ENCODE results near the gene STIM1.
"Not testable (repeated sequence)": the region's sequence is repeated elsewhere in the genome, so short reads cannot be mapped to it uniquely, and the experiment has no call there.

Gene STIM1

DNA sequence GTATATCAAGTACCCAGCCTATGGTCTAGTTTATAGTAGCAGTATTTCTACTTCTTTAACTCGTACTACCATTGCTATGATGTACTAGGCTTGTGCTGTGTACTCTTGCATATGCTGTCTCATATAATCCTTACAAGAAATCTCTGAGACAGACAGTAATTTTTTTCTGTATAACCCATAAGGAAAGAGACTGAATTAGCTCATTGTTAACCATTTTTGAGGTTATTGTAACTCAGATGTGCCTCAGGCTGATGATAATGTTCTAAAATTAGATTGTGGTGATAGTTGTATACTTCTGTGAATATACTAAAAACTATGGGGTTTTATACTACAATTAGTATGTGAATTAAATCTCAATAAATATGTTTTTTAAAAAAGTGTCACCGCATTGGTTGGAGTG lies 127.0 kb downstream of the STIM1 start:
- no peak for DNase-seq (ENCODE audit: low read depth, low spot score)

DNA sequence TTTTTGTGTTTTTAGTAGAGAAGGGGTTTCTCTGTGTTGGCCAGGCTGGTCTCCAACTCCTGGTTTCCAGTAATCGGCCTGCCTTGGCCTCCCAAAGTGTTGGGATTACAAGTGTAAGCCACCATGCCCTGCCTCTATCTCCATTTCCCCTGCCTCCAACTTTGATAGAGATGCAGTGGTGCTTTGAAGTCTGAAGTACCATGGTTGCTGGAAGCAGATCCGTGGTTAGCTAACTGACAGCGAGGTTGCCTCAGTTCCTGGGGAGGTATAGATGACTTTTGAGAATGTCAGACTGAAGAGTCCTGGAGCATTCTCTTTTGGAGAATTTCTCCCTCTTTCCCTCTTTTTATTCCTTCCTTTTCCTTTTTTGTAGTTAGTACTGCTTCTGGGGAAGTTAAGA lies 127.6 kb downstream of the STIM1 start:
- no peak for DNase-seq (ENCODE audit: low read depth, low spot score)

DNA sequence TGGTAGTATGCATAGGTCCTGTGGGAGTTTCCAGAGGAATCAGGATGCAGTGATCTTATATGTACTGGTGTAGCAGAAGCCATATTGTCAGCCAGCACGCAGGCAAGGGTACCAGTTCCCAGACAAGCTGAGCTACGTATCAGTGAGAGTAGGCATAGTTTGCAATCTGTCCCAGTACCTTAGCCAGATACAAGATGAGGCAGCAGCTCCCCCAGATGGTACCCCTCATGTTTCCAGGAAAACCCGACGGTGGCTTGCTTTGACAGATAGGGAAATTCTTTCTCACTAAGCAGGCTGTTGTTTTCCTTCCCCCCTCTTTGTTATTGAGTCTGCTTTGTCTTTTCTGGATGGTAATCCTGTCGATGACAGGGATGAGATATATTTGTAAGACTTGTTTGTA lies 129.4 kb downstream of the STIM1 start:
- DNase-seq (ENCODE audit: low read depth, low spot score), result no peak

DNA sequence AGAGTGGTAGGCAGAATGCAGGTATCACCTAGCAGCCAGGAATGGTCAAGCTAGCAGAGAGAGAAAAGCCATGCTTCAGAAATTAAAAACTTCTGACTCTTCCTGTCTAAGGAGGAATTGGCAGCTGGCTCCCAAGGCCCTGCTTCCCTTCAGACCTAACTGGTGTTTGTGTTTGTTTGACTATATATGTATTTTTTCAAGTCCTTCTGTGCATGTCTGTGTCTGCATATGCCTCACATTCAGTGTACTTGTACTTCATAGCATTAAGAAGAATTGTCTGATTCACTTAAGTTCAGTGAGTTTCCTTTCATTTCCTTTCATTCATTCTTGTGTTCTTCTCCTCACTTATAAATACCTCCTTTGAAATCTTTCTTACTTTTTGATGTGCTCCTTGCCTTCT lies 130.2 kb downstream of the STIM1 start:
- no peak for DNase-seq (ENCODE audit: low read depth, low spot score)

DNA sequence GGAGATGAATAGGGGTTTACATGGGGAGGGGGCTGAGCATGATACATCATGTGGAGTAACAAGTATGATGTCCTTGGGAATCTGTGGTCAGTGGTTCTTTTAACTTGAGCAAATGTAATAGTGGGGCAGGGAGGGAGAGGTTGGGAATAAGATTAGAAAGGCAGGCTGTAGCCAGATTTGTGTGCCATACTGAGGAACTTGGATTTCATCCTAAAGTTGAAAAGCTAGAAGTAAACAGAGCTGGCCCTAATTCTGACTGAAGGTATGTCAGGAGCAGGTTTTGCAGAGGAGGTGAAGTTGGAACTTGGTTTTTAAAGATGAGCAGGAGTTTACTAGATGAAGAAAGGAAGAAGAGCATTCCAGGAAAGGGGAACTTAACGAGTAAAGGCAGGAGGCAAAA lies 130.8 kb downstream of the STIM1 start:
- no peak for DNase-seq (ENCODE audit: low read depth, low spot score)

DNA sequence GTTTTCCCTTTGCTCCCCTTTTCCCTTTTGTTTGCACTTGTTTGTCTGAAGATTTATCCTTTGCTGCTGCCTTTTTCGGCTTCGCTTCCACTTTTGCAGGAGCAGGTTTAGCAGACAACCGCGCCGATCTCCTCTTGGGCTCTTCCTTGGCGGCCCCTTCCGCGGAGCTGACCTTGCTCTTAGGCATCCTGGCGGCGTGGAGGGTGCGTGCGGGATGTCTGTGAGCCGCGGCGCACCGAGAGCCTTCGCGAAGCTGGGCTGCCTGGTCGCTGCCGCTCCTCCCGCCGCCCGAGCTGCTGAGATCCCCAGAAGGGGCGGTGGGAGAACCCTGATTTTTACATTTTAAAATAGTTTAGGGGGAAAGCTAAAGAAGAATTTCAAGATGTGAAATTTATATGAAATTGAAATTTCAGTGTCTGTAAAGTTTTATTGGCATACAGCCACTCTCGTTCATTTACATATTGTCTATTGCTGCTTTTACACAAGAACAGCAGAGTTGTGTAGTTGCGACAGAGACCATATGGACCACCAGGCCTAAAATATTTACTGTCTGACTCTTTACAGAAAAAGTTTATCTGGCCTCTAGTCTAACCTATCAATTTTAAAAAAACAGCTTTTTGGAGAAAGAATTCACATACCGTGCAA lies 133.9 kb downstream of the STIM1 start:
- DNase-seq (ENCODE audit: low read depth, low spot score), result no peak

DNA sequence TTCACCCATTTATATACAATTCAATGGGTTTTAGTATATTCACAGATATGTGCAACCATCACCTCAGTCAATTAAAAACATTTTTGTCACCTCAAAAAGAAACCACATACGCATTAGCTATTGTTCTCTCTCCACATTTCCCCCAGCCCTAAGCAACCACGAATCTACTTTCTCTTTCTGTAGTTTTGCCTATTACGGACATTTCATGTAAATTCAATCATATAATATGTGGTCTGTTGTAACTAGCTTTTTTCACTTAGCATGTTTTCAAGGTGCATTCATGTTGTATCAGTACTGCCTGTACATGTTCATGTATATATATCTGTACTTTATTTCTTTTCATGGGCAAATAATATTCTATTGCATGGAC lies 134.4 kb downstream of the STIM1 start:
- no peak for DNase-seq (ENCODE audit: low read depth, low spot score)

DNA sequence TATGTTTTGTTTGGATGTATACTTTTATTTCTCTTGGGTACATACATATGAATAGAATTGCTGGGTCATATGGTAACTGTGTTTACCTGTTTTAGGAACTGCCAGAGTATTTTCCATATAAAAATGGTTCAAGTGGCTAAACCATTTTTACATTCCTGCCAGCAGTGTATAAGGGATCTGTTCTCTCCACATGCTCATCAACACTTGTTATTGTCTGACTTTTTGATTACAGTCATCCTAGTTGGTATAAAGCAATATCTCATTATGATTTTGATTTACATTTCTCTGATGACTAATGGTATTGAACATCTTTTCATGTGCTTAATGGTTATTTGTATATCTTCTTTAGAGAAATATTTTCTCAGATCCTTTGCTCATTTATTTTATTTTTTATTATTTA lies 134.9 kb downstream of the STIM1 start:
- no peak for DNase-seq (ENCODE audit: low read depth, low spot score)

DNA sequence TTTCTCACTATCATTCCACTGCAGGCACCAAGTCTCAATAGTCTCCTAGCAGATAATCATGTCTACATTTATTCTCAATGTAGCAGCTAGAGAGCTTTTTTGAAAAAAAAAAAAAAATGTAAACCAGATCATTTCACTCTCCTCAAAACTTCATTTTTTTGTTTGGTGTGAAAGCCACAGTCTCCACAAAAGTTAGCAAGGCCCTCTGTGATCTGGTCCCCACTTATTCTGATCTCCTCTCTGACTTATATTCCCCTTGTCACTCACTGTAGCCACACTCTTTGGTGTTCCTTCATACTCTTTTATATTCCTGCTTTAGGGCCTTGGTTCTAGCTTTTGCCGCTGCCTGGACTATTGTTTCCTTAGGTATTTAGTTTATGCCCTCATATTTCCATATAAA lies 137.5 kb downstream of the STIM1 start:
- no peak for DNase-seq (ENCODE audit: low read depth, low spot score)

DNA sequence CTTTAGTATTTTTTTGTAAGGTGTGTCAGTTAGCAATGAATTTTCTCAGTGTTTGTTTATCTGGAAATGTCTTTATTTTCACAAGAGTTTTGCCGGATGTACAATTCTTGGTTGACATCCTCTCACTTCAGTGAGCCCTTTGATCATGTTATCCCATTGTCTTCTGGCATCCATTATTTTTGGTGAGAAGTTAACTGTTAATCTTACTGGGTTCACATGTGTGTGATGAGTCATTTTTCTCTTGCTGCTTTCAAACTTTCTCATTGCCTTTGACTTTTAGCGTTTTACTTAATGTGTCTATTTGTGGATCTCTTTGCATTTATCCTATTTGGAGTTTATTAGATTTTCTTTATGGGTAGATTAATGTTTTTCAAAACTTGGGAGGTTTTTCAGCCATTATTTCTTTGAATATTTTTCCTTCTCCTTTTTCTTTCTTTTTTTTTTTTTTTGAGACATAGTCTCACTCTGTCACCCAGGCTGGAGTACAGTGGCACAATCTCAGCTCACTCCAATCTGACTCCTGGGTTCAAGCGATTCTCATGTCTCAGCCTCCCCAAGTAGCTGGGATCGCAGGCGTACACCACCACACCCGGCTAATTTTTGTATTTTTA lies 138.7 kb downstream of the STIM1 start:
- DNase-seq (ENCODE audit: low read depth, low spot score), result no peak

DNA sequence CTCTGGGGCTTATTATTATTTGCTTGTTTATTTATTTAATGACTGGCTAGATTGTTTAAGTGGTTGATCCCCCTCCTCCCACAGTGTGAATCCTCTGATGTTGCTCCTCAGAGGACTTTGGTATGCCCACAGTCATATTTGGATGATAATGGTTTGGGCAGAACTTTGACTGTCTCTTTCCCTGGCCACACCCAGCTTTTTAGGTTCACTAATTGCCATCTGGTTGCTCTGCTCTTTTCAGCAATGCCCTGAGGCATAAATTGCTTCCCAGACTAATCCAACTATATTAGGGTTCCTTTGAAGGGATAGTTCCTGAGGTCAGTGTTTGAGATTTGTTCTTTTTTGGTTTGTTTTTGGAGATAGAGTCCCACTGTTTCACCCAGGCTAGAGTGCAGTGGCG lies 139.8 kb downstream of the STIM1 start:
- no peak for DNase-seq (ENCODE audit: low read depth, low spot score)

DNA sequence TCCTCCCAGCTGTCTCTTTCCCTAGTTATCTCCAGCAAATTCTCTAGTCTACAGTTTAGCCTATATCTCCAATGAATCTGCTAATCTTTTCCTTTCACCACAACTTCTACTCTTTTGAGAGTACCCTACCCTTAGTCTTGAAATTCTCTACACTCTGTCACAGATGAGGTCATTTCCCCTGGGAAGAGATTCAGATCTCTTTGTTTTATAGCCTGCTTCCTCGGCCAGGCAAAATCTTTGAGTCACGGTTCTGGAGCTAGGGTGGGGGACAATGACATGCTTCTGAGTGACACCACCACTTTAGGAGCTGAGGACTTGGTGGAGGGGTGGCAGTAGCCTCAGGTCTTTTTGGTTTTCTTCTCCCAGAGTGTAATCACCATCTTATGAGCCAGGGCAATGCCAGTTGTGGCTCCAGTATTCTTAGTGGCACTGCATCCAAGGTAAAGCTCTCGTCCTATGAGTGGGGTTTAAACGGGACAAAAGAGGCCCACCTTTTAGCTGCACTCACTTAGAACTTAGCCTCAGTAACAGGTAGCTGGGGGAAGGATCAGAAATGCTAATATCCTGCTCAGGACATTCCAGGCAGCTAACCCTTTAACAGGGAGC lies 140.6 kb downstream of the STIM1 start:
- no peak for DNase-seq (ENCODE audit: low read depth, low spot score)

DNA sequence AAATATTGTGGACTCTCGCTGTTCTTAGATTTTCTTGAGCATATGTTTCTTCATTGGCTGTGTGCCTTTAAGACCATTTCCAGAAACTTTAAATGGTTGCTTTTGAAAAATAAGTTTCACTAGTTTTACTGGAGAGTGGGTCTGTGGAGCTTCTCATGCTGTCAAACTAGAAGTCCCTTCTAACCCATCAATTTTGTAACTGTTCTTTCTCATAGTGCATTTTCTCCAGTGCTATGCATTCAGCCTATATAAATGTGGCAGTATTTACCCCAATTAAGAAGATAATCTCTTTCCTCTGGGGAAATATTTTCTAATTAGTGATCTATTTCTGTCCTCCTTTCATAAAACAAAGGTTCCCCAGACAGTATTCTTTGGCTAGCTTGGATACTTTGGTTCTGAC lies 141.2 kb downstream of the STIM1 start:
- DNase-seq (ENCODE audit: low read depth, low spot score), result no peak

DNA sequence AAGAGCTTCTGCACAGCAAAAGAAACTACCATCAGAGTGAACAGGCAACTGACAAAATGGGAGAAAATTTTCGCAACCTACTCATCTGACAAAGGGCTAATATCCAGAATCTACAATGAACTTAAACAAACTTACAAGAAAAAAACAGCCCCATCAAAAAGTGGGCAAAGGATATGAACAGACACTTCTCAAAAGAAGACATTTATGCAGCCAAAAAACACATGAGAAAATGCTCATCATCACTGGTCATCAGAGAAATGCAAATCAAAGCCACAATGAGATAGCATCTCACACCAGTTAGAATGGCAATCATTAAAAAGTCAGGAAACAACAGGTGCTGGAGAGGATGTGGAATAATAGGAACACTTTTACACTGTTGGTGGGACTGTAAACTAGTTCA lies 149.3 kb downstream of the STIM1 start:
- not testable (repeated sequence) for DNase-seq (ENCODE audit: low read depth, low spot score)

DNA sequence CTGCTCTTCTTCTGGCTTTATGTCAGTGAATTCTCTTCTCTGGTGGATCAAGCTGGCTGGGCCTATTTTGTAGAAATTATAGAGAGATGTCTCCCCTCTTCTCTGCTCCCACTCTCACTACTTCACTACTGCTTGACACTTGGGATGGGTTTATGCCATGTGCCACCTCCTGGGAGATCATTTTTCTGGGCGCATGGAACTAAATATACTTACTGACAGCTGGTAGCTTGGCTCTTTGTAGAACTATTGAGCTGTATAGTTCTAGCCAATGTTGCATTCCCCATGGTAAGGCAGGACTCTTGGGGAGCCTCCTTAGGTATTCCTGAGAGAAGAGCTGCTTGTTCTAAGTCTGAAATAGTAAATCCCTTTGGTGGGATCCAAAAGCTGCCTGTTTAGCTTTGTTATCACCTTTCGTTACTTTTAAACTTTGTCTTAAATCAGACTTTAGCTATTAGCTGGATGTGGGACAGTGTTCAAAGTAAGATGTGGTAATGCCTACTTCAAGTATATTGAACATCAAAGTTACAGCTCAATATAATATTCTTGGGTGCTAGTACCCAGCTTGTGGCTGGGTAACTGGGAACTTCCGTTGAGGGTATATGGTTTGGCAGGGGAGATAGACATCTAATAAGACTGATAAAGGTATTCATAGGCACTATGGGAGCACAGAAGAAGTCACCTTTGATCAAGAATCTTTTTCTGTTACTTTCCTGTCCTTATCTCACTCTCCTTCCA lies 151.6 kb downstream of the STIM1 start:
- no peak for DNase-seq (ENCODE audit: low read depth, low spot score)

DNA sequence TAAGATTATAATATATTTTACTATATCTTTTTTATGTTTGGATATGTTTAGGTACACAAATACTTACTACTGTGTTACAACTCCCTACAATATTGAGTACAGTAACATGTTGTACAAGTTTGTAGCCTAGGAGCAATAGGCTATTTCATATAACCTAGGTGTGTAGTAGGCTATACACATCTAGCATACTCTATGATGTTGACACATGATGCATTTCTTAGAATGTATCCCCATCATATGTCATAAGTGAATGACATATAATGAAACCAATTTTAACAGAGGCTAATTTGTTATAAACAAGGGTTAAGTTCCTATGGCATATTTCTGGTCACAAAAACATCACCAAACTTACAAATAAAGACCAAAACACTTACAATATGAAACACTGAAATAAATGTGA lies 152.7 kb downstream of the STIM1 start:
- no peak for DNase-seq (ENCODE audit: low read depth, low spot score)

DNA sequence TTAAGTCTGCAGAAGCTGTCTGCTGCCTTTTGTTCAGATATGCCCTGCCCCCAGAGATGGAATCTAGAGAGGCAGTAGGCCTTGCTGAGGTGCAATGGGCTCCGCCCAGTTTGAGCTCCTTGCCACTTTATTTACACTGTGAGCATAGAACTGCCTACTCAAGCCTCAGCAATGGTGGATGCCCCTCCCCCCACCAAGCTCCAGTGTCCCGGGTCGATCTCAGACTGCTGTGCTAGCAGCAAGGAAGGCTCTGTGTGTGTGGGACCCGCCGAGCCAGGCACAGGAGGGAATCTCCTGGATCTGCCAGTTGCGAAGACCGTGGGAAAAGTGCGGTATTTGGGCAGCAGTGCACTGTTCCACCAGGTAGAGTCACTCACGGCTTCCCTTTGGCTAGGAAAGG lies 161.1 kb downstream of the STIM1 start:
- not testable (repeated sequence) for DNase-seq (ENCODE audit: low read depth, low spot score)

DNA sequence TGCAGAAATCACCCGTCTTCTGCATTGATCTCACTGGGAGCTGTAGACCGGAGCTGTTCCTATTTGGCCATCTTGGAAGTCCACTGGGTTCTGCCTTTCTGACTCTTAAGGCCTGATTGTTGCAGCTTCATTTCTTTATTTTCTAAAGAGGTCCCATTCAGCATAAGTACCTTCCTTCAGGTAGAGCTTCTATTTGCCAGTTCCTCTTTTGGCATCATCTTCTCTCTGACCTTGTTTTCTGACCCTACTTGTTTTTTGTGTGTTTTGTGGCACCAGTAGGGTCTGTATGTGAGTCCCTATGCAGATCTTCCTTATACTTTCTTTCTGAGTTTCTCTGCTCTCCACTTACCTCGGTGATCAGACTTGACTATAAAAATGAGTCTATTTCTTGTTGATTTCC lies 161.7 kb downstream of the STIM1 start:
- no peak for DNase-seq (ENCODE audit: low read depth, low spot score)

DNA sequence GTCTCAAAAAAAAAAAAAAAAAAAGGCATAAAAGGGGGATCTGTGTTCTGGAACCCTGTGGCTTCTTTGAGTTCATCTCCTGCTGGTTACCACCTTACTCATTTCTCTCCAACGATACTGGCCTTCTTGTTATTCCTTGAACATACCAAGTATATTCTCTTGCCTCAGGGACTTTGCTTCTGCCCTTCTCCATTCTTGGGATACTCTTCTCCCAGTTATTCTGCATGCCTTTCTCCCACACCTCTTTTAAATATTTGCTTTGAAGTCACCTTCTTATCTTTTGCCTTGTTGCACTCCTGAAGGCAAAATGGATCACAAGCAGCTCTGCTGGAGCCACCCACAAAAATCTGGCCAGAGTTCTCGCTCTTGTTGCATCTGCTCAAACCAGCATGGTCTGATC lies 163.2 kb downstream of the STIM1 start:
- DNase-seq (ENCODE audit: low read depth, low spot score), result no peak

DNA sequence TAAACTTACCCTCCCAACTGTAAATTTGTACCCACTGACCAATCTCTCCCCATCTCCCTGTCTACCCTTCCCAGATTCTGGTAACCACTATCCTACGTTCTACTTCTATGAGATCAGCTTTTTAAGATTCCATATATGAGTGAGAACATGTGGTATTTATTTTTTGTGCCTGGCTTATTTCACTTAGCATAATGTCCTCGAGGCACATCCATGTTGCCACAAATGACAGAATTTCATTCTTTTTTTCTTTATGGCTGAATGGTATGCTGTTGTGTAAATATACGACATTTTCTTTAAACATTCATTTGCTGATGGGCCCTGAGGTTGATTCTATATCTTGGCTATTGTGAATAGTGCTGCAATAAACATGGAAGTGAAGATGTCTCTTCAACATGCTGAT lies 164.4 kb downstream of the STIM1 start:
- DNase-seq (ENCODE audit: low read depth, low spot score), result no peak

DNA sequence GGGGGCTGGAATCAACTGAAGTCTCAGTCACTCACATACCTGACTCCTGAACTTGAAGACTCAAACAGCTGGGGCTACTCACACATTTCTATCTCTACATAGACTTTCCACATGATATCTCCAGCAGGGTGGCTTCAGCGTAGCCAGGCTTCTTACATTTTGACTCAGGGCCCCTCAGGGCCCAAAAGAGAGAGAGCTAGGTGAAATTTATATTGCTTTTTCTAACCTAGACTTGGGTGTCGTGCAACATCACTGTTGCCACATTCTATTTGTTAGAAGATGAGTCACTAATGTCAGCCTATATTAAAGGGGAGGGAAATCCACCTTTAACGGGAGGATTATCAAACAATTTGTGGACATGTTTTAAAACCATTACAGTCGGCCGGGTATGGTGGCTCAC lies 167.2 kb downstream of the STIM1 start:
- DNase-seq (ENCODE audit: low read depth, low spot score), result no peak

DNA sequence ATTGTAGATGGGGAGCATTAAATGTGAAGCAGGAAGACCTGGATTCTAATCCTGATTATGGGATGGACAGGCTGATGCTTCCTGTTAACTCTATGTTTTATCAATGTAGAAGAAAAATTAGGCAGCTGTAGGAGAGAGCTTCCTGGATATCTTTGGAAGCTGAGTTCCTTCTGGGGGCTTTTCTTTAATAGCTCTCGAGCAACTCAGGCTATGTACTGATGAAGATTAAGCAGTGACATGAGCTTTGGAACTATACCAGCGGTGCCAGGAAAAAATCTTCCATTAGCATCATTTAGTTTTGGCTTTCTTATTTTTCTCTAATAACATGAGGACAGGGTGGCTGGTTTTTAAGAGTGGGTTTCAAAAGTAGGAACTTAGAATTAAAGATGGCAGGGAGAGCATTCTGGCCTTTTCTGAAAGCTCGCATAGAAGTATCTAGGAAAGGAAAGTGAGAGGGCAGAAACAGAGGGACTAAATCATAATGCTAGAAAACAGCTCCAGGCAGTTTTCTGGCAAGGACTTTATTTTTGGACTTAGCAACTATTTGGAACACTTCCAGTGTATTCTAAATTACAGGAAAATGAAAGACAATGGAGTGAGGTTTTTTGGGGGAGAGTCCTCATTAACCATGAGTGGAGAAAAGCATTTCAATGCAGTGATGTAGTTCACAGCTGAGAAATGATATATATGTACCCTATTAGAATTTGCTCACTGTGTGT lies 169.9 kb downstream of the STIM1 start:
- no peak for DNase-seq (ENCODE audit: low read depth, low spot score)
